ENCODE data around the gene PBX3.

DNA sequence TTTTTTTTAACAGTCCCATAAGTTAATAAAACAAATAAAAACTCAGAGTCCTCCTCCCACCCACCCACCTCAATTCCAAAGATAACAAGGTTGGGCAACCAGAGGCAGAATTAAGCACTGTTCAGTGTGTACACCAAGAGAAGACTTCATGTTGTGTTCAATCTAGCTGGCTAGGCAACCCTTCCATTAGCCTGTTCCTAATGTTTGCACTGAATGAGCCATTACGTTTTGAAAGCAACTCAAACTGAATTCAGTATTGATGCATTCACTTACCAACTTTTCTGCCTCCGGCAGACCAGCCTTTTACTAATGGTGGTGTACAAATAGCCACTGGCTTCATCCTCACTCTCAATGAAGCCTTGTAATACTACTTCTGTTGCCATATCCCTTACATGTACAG is 47.5 kb downstream of the PBX3 start:
- TF ChIP-seq CTCF (IDR thresholded peaks at IDR 0.05) (no peak), POLR2A (IDR thresholded peaks at IDR 0.05) (no peak)
